HG02642 (cell line): ENCODE measurements around the gene LOXL4.
"Not testable (repeated sequence)": the region's sequence is repeated elsewhere in the genome, so short reads cannot be mapped to it uniquely, and the experiment has no call there.

Experiments
- ATAC-seq: cut with Tn5 transposase; IDR thresholded peaks from one replicate; pipeline ENCODE4 v1.9.1; 2021; ENCODE audit warnings: mild to moderate bottlenecking; ENCODE audit not compliant: unreplicated experiment, poor library complexity

Gene LOXL4

DNA sequence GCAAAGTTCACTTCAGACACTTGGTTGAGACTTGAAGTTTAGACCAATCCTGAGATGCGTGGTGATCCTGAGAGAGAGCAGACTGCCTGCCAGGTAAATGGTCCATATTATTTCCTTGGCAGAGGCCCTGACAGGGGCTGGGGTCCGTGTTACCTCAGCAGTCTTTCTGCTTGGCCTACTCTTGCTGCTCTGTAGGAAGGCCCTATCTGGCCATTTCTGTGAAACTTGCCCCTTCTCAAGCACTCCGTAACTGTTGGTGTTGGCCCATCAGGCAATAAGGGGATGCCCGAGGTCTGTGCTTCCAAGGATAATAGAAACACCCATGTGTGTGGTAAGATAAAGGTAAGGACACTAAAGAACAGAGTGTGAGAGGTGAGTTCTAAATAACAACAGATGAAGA lies 20.0 kb downstream of the LOXL4 start:
- ATAC-seq: no peak

DNA sequence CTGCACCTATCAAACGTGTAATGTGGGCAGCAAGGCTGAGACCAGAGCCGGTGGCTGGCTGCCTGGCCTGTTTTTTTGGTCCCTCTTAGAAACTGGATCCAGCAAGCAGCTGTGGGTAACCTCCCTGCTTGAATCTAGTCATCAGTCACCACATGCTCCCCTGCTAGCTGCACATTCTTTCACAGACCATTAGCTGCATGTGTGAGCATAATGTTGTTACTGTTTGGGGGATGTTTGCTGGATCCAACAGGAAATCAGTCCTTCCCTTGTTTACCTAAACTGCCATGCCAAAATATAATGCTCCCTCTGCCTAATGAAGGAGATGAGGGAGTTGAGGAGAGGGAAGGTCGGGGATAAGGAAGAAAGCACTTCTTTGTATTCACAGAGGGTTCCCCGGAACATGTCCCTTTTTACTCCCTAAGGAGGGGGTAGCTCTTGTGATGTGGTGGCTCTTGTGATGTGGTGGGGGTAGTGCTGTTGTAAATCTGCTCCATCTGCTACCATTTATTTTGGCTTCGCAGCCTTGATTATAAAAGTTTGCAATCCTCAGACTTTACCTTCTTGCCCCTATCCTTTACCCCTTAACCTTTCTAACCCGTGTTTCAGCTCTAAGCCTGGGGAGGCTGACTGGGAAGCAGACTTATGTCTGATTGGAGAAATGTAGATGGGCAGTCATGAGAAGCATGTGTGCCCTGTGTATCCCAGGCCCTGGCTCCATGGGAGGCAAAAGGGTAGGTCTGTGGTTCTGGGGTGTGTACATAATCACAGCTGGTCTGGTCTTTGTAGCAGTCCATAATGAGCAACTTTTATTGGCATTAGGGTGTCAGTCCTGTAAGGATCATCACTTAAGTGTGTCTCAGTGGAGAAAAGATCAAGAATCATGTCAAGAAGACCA lies 20.8 kb downstream of the LOXL4 start:
- no peak for ATAC-seq

DNA sequence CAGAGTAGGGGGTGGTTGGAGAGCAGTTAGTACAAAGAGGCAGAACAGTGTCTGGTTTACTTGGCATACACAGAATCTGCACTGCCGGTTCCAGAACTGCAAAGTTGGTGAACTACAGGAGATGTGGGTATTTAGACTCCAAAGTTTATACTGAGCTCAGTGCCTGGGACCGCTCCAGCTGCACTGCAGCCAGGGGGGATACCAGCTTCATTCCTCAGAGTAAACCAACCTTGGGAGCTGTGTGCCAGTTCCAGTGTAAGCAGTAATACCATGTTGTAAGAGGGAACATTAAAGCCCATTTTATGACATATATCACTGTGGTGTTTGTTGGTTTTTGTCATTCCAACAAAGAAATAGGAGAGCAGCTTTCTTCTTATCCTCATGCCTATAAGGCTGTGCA lies 23.4 kb downstream of the LOXL4 start:
- ATAC-seq: no peak

DNA sequence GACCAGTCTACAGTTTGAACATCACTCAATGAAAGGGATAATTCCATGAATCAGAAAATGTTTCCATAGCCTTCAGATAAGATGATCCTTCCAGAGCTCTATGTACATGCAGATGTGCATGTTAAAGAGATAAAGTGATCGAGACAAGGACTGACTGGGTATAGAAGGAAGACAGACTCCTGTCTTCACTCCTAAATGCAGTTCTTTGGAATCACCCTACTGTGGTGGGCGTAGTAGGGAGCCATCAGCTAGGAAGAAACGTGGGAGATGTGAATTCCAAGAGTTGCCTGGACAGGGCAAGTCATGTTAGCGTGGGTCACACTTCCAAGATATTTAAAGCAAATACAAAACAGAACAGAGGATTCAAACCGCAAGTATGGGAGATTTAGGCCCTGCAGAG lies 23.9 kb downstream of the LOXL4 start:
- no peak for ATAC-seq

DNA sequence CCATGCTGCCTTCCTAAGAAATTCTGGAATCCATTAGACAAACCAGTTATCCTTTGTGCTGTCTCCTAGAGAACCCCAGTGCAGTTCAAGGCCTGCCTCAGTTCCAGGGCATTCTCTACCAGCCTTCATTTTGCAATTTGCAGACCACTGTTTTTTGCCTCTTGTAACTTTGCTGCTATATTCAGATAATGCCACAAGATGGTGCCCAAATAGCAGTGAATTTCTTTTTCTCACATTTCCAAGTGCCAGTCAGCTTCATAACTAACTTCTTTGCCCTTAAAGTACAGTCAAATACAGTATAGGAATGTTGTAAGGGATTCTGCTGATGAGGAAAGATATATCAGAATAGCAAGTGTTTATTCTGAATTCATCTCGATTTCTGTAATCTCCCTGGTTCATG lies 25.2 kb downstream of the LOXL4 start:
- no peak for ATAC-seq

DNA sequence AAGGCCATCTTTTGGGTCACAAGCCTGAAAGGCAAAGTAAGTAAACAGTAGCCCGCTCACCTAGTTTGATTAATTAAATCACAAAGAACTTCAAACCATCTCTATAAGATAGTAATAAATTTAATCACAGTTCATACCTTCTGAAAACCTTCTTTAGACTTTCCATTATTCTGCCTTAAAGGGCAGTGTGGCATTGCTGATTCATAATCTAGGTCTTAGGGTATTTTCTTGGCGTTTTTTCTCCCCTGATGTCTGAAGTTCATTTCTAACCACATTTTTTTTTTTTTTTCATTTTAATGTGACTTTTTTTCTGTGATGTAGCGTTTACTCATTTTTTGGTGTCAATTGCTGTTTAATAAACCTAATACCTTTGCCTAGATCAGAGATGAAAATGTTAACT lies 27.5 kb downstream of the LOXL4 start:
- ATAC-seq: no peak

DNA sequence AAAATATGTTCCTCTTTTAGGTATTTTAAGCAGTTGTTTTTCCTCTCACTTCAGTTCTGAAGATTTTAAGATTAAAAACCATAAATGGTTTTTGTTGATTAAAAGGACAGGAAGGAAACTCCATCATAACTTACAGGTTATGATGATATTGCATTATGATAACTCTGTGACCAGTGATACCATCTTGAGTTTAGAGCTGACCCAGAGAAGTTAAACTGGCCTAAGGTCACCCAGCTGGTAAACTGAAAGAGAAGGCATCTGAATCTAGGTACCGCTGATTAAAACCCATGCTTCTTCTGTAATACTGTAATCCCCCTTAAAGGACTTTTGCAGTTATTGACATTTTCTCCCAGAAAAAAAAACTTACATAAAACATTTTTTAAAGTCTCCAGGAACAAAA lies 29.6 kb downstream of the LOXL4 start:
- no peak for ATAC-seq

DNA sequence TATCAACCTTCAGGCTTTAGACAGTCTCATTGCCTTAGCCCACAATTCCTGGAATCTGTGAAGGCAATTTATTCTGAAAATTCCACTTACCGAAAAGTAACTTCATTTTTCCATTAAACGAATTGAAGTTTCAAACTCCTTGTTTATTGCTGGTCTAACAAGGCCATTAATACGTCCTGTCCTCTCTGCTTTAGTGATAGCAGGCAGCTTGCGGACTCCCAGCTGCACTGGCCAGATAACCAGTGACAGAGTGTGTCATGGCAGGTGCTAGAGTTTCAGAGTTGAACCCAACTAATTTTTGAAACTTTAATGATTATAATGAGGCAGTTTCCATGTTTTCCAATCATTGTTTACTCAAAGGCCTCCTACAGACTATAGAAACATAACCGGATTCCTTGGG lies 31.1 kb downstream of the LOXL4 start:
- no peak for ATAC-seq

DNA sequence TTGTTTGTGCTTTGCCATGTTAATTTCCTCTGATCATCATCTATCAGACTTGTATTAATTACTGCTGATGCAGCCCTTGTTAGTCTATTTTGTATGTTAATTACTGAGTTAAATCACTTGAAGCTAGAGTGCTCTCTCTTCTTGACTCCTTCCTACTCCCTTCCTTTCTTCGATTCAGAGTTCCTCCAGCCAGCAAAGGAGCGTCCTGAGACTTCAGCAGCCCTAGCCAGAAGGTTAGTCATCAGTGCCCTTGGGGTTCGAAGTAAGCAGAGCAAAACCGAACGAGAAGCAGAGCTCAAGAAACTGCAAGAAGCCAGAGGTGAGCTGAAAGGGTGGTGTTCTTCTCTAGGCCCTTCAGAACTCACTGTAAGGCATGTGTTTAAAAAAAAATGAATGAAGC lies 32.1 kb downstream of the LOXL4 start:
- no peak for ATAC-seq

DNA sequence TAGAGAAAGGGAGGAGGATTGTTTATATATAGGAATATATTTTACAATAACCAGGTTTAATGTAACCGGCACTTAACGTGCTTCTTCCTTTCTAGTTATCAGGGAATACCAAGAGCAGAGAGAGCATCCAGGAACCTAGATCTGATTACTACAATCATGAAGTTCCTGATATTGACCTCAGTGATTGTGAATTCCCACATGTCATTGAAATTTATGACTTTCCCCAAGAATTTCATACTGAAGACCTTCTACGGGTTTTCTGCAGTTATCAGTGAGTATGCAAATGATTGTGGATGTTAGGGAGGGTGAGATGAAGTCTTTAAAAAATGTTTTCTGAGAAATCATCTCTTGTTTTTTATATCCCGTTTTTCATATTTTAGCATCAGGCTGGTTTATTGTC lies 36.6 kb downstream of the LOXL4 start:
- ATAC-seq: no peak

DNA sequence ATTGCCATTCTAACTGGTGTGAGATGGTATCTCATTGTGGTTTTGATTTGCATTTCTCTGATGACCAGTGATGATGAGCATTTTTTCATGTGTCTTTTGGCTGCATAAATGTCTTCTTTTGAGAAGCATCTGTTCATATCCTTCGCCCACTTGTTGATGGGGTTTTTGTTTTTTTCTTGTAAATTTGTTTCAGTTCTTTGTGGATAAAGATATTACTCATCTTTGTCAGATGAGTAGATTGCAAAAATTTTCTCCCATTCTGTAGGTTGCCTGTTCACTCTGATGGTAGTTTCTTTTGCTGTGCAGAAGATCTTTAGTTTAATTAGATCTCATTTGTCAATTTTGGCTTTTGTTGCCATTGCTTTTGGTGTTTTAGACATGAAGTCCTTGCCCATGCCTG lies 39.7 kb downstream of the LOXL4 start:
- not testable (repeated sequence) for ATAC-seq

DNA sequence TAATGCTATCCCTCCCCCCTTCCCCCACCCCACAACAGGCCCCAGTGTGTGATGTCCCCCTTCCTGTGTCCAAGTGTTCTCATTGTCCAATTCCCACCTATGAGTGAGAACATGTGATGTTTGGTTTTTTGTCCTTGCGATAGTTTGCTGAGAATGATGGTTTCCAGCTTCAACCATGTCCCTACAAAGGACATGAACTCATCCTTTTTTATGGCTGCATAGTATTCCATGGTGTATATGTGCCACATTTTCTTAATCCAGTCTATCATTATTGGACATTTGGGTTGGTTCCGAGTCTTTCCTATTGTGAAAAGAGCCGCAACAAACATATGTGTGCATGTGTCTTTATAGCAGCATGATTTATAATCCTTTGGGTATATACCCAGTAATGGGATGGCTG lies 40.3 kb downstream of the LOXL4 start:
- ATAC-seq: not testable (repeated sequence)

DNA sequence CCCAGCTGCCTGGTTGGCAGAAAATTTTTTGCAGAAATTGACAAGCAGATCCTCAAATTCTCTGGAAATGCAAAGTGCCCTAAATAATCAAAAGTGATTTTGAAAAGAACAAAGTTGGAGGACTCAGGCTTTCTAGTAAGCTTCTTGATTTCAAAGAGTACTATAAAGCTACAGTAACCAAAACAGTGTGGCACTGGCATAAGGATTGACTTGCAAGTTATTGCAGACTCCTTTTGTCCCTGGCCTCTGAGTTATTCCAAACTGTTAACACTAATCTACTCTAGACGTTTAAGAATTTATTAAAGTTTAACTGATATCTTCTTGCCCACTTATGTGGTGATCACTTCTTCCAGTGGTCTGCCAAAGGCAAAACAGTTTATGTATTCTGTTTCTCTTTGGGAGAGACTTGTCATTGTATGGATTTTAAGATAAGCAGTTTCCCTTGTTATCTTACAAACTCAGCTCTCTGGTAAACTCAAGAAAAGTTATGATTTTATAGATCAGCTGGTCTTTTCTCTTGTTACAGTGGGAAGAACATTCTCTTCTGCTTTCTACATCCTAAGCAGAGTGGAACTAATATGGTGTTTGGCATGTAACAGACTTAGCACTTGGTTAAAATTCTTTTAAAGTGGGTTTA lies 41.4 kb downstream of the LOXL4 start:
- no peak for ATAC-seq

DNA sequence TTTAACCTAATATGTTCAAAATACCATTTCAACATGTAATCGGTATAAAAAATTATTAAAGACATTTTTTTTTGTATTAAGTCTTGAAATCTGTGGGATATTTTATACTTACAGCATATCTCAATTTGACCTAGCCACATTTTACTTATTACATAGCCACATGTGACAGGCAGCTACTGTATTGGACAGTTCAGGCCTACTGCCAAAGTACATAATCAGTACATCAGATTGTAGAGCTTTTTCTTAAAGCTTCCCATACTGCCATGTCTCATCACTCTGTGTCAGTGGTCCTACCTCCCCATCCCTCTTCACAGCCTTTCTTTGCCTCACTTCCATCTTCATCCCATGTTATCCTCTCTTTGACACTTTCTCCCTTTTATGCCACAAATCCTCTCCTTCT lies 43.0 kb downstream of the LOXL4 start:
- no peak for ATAC-seq

DNA sequence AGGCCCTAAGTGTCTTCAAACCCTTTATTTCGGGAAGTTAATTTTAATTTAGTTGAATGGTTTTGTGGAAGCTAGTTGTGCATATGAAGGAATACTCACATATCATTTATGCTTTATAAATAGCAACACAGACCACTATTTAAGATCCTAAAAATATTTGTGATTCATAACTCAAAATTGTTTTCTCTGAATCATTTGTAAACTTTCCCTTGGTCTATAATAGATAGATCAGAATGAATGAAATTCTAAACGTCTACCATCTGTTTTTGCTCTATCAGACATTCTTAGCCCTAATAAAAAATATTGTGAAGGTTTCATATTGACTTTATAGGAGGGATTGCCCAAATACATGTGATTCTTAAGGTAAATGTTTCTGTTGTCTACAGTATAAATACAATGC lies 43.5 kb downstream of the LOXL4 start:
- ATAC-seq: no peak

DNA sequence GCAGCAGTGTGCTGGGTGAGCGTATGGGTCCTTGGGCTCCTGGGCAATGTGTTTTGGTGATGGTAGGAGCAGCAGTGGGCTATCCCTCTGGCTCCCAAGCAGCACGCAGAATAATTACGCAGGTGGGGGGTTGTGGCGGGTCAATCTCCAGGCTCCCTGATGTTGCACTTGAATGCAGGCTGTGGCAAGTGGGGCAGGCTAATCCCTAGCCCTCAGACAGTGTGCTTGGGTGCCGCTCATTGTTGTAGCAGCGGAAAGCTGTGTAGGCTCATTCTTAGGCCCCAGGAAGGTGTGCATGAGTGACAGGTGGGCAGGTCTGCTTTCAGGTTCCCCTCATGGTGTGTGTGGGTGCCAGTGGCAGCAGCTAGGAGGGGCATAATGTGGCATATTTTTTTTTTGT lies 44.1 kb downstream of the LOXL4 start:
- no peak for ATAC-seq

DNA sequence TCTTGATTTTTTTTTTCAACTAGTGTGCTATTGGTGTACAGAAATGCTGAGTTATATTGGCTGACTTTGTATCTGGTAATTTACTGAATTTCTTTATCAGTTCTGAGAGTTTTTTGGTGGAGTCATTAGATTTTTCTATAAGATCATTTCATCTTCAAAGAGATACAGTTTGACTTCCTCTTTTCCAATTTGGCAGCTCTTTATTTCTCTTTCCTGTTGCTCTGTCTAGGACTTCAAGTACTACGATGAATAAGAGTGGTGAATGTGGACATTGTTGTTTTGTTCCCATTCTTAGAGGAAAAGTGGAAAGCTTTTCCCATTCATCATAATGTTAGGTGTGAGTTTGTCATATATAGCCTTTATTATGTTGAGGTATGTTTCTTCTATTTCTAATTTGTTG lies 50.2 kb downstream of the LOXL4 start:
- ATAC-seq: no peak

DNA sequence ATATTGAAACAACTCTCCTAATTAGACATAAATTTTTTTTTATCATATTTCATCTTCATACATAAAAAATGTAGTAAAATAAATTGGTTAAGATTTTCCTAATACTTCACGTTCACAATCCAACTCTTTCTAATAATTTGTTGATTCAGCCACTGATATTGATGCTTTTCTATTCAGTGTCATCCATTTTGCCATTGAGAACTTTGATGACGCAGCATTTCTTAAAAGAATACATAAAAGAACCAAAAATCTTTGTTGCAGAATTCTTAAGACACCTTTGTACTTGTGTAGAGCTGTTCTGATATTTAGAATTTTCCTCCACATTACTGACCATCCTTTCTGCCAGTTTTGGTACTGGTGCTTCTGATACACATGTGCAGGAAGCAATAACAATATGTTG lies 52.6 kb downstream of the LOXL4 start:
- ATAC-seq: no peak

DNA sequence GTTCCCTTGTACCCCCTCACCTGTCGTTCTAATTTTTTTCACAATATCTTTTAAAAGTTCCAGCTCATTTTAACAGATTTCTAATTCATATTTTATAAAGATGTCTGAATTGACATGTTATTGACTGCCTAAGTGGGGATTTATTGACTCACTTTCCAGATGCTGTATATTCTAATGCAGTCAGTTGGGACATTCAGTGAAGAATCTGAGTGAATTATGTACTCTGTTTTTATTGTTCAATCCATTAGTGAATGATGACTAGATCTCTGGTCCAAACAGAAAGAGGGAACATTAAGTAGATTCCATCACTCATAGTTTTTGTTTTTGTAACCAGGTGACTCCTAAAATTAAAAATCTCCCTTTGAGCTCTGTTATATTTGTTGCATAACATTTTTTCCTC lies 54.3 kb downstream of the LOXL4 start:
- ATAC-seq: no peak

DNA sequence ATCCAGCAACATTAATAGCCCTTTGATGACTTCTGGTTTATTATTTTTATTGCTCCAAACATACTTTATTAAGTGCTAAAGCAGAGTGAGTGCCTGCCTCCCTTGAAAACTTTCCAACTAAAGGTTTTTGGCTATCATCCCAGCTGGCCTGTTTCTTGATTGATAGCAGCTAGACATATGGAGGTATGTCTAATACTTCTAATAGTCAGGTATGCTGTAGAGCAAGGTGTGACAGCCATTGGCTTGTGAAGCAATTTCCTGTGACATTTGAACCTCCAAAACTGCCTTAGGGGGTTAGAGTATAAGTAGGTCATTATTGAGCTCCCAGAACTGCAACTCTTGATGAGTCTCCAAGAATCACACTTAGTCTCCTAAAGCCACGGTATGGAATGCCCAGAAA lies 55.8 kb downstream of the LOXL4 start:
- no peak for ATAC-seq

DNA sequence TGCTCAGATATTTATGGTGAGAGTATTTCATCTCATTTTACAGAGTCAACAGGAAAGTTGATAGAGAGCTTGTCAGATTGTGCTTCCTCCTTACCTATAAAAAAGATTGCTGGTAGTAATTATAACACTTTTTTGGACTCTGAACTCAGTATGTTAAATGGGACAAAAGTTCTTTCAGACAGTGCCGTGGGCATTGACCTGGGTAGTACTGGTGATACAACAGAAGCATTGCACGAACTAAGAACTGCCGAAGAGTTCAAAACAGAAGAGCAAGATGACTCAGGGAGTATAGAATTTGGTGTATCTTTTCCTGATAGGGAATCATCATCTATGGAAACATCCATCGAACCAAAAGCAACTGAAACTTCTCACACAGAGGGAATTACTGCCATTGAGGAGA lies 58.6 kb downstream of the LOXL4 start:
- ATAC-seq: no peak

DNA sequence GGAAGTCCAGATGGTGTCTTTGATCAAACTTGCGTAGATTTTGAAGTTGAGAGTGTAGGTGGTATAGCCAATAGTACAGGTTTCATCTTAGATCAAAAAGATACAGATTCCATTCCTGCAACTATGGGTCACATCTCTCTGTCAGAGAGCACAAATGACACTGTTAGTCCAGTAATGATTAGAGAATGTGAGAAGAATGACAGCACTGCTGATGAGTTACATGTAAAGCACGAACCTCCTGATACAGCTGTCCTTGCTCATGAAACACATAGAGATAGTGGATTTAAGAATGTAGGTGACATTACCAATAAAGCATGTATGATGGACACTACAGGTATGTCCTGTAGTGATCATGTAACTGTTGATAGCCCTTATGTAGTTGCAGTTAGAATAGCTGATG lies 59.1 kb downstream of the LOXL4 start:
- ATAC-seq: no peak
